K562 (cell line): ENCODE data around the gene CMTR1. TPM values are rescaled to one million over a fixed set of nuclear protein-coding genes. Genes with fewer than 3 reads are reported as not detected.

Experiments
- CCNT2 ChIP-seq: IDR thresholded peaks from 2 replicates; pipeline ENCODE4 v1.6.1; 2011; ENCODE audit warnings: borderline replicate concordance, low read depth, mild to moderate bottlenecking, moderate library complexity, mixed read lengths, low read length; ENCODE audit not compliant: insufficient read length; ENCODE audit errors: extremely low read depth
- CREBBP ChIP-seq: IDR thresholded peaks from one replicate; pipeline ENCODE4 v1.6.1; 2012; ENCODE audit warnings: low read depth, mild to moderate bottlenecking, control low read depth, inconsistent platforms, low read length
- ERF ChIP-seq: fragments of 450-650 bp; formaldehyde crosslinking; IDR thresholded peaks from 2 replicates; pipeline ENCODE4 v1.4.0; 2020; ENCODE audit warnings: mild to moderate bottlenecking, mixed read lengths
- EWSR1 ChIP-seq: fragments of 450-650 bp; IDR thresholded peaks from 2 replicates; pipeline ENCODE4 v1.6.1; 2018; ENCODE audit warnings: borderline replicate concordance, mild to moderate bottlenecking, low read depth, moderate library complexity; ENCODE audit not compliant: partially characterized antibody
- HCFC1 ChIP-seq: IDR thresholded peaks from 2 replicates; pipeline ENCODE4 v1.6.1; 2012; ENCODE audit warnings: low read depth, low read length, improper control_type of control experiment
- KAT7 ChIP-seq: sonication (generic); formaldehyde crosslinking; IDR thresholded peaks from 2 replicates; pipeline ENCODE4 v1.8.0; 2022; ENCODE audit warnings: missing genetic modification reagents, mild to moderate bottlenecking, borderline replicate concordance
- MAFF ChIP-seq: IDR thresholded peaks from 2 replicates; pipeline ENCODE4 v1.6.1; 2012; ENCODE audit warnings: low read length, improper control_type of control experiment
- NFIC ChIP-seq: fragments of 450-650 bp; IDR thresholded peaks from 2 replicates; pipeline ENCODE4 v1.6.1; 2017; ENCODE audit warnings: mild to moderate bottlenecking, inconsistent platforms
- PHF8 ChIP-seq: fragments of 200-600 bp; sonication (generic); IDR thresholded peaks from 2 replicates; pipeline ENCODE4 v1.6.1; 2012; ENCODE audit warnings: mixed run types, mild to moderate bottlenecking, inconsistent platforms, low read length, moderate library complexity, borderline replicate concordance
- SOX6 ChIP-seq: fragments of 450-650 bp; IDR thresholded peaks from 2 replicates; pipeline ENCODE4 v1.6.1; 2014; ENCODE audit warnings: mild to moderate bottlenecking
- ZNF239 ChIP-seq: fragments of 250-450 bp; sonication (Bioruptor Pico); IDR thresholded peaks from 2 replicates; pipeline ENCODE4 v1.4.0; 2020; ENCODE audit warnings: mild to moderate bottlenecking
- ZNF282 ChIP-seq: sonication (generic); formaldehyde crosslinking; IDR thresholded peaks from 2 replicates; pipeline ENCODE4 v1.8.1; 2023; ENCODE audit warnings: missing genetic modification reagents
- ZNF589 ChIP-seq: fragments of 200-800 bp; sonication (Bioruptor generic); IDR thresholded peaks from 2 replicates; pipeline ENCODE4 v1.6.1; 2016; ENCODE audit warnings: low read depth, missing genetic modification characterization, missing compliant biosample characterization
- polyA plus RNA-seq, 8 experiments: library from polyadenylated mRNA; depleted of rRNA in 4 of 8; stranded (reverse) in 5 of 8; unstranded in 3 of 8; fragments of >200 nt; fragmentation: Nextera tagmentation in 2 of 8; fragmentation: Illumina TruSeq in 1 of 8; extraction: Ambion mirVana in 2 of 8; extraction: Trizol in 1 of 8; gene quantifications; 2 replicates each; pipeline versions ENCODE4 v1.2.1 to v1.2.3, GENCODE V29; 2011 to 2014; ENCODE audit warnings: inconsistent platforms in 1 of 8, missing spikeins in 1 of 8
- total RNA-seq, 7 experiments: library from RNA; depleted of rRNA in 6 of 7; stranded (reverse); fragments of >200 nt in 6 of 7; fragmentation: Illumina TruSeq in 2 of 7; extraction: Trizol in 2 of 7; gene quantifications; 2 replicates each; pipeline versions ENCODE4 v1.2.1 to v1.2.3, GENCODE V29; 2011 to 2021; ENCODE audit warnings: low replicate concordance in 1 of 7
- TF ChIP-seq, protein P1 (sequence below): fragments of 450-650 bp; IDR thresholded peaks from 2 replicates; pipeline ENCODE4 v1.6.1; 2016; ENCODE audit warnings: borderline replicate concordance
- TF ChIP-seq, protein P2 (sequence below), 3 experiments: fragments of 200-800 bp in 1 of 3; sonication (Bioruptor generic) in 1 of 3; sonication (generic) in 1 of 3; formaldehyde crosslinking in 1 of 3; IDR thresholded peaks; 2 replicates each; pipeline versions ENCODE4 v1.6.1 to v1.8.0; 2016 to 2022; ENCODE audit warnings: mild to moderate bottlenecking in 2 of 3, missing compliant biosample characterization in 2 of 3, missing genetic modification characterization in 2 of 3, missing genetic modification reagents in 1 of 3
- TF ChIP-seq, protein P3 (sequence below): fragments of 450-650 bp; formaldehyde crosslinking; IDR thresholded peaks from 2 replicates; pipeline ENCODE4 v1.4.0; 2020; ENCODE audit warnings: mild to moderate bottlenecking, moderate library complexity
- TF ChIP-seq, protein P4 (sequence below), 2 experiments: IDR thresholded peaks; 2 replicates each; pipeline ENCODE4 v1.6.1; 2012; ENCODE audit warnings: improper control_type of control experiment in 2 of 2, low read depth in 2 of 2, low read length in 2 of 2, borderline replicate concordance in 1 of 2
- TF ChIP-seq, protein P5 (sequence below): fragments of 450-650 bp; IDR thresholded peaks from 2 replicates; pipeline ENCODE4 v1.6.1; 2016

Gene CMTR1
- total and polyA plus RNA-seq, 9 of the 15 experiments (the other 6 are each of a cell fraction or from before 2014, with no cell fraction given): 2.9 to 63.5 (median 49.5) TPM

DNA sequence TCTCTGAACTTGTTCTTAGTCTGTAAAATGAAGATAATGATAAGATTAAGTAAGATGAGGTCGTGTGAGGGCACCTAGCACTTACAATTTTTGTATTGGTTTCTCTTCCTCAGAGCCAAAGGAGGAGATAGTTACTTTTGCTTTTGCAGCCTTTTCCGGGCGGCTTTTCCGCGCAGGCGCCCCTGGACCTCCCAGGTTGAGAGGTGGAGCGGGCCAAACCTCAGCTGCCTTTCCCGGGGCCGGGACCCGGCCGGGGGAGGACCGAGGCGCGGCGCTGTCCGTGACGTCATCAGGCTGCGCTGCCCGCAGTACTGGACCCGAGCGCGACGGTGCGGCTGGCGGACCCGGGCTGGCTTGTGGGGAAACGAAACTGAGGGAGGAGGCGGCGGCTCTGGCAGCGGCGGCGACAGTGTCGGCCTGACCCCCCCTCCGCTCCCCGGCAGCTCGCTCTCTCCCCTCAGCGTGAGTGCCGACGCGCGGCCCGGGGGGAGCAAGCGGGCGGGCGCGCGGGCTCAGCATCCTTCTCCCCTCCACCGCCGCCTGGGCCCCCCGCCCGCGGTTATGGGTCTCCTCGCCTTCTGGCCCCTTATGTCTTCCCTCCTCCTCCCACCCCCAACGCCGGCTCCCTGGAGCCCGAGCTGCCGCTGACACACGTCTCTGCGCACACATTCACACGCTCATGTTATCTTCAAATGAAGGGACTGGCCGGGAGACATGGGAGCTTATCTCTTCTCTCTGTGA lies at the start of gene CMTR1 (continued):
- TF ChIP-seq, protein P1, sequence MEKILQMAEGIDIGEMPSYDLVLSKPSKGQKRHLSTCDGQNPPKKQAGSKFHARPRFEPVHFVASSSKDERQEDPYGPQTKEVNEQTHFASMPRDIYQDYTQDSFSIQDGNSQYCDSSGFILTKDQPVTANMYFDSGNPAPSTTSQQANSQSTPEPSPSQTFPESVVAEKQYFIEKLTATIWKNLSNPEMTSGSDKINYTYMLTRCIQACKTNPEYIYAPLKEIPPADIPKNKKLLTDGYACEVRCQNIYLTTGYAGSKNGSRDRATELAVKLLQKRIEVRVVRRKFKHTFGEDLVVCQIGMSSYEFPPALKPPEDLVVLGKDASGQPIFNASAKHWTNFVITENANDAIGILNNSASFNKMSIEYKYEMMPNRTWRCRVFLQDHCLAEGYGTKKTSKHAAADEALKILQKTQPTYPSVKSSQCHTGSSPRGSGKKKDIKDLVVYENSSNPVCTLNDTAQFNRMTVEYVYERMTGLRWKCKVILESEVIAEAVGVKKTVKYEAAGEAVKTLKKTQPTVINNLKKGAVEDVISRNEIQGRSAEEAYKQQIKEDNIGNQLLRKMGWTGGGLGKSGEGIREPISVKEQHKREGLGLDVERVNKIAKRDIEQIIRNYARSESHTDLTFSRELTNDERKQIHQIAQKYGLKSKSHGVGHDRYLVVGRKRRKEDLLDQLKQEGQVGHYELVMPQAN: peak; percentile 83
- TF ChIP-seq SOX6 (peak; percentile 64), CCNT2 (peak; percentile 98), KAT7 (CRISPR knock-in tag) (peak; percentile 92; the same call in 1 of the 2 replicates), ZNF282 (CRISPR knock-in tag) (0 out of 2 replicates have a peak, but pooled peaks have one; percentile 28), CREBBP (no peak), ZNF239 (CRISPR knock-in tag) (0 out of 2 replicates have a peak, but pooled peaks have one; percentile 33), MAFF (no peak), ERF (peak; percentile 97), HCFC1 (peak; percentile 88), PHF8 (peak; percentile 88; the same call in 1 of the 2 replicates), NFIC (peak; percentile 51), ZNF589 (CRISPR knock-in tag) (no peak), EWSR1 (no peak)
- TF ChIP-seq, protein P2, sequence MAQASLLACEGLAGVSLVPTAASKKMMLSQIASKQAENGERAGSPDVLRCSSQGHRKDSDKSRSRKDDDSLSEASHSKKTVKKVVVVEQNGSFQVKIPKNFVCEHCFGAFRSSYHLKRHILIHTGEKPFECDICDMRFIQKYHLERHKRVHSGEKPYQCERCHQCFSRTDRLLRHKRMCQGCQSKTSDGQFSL (CRISPR knock-in tag; IDR thresholded peaks at IDR 0.05): peak; percentile 62; the same call in 1 of the 2 replicates
- TF ChIP-seq, protein P2 (tag; IDR thresholded peaks at IDR 0.05): peak in 1 of 2 experiments; percentile 77; a peak in 1 of 4 replicates
- TF ChIP-seq, protein P3, sequence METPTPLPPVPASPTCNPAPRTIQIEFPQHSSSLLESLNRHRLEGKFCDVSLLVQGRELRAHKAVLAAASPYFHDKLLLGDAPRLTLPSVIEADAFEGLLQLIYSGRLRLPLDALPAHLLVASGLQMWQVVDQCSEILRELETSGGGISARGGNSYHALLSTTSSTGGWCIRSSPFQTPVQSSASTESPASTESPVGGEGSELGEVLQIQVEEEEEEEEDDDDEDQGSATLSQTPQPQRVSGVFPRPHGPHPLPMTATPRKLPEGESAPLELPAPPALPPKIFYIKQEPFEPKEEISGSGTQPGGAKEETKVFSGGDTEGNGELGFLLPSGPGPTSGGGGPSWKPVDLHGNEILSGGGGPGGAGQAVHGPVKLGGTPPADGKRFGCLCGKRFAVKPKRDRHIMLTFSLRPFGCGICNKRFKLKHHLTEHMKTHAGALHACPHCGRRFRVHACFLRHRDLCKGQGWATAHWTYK (CRISPR knock-in tag): peak; percentile 87
- TF ChIP-seq, protein P4, sequence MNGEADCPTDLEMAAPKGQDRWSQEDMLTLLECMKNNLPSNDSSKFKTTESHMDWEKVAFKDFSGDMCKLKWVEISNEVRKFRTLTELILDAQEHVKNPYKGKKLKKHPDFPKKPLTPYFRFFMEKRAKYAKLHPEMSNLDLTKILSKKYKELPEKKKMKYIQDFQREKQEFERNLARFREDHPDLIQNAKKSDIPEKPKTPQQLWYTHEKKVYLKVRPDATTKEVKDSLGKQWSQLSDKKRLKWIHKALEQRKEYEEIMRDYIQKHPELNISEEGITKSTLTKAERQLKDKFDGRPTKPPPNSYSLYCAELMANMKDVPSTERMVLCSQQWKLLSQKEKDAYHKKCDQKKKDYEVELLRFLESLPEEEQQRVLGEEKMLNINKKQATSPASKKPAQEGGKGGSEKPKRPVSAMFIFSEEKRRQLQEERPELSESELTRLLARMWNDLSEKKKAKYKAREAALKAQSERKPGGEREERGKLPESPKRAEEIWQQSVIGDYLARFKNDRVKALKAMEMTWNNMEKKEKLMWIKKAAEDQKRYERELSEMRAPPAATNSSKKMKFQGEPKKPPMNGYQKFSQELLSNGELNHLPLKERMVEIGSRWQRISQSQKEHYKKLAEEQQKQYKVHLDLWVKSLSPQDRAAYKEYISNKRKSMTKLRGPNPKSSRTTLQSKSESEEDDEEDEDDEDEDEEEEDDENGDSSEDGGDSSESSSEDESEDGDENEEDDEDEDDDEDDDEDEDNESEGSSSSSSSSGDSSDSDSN (IDR thresholded peaks at IDR 0.05; ENCODE audit: borderline replicate concordance in 1 of 2, low read depth in 2 of 2, low read length in 2 of 2): peak in 1 of 2 experiments; percentile 89; a peak in 2 of 4 replicates
- TF ChIP-seq, protein P5, sequence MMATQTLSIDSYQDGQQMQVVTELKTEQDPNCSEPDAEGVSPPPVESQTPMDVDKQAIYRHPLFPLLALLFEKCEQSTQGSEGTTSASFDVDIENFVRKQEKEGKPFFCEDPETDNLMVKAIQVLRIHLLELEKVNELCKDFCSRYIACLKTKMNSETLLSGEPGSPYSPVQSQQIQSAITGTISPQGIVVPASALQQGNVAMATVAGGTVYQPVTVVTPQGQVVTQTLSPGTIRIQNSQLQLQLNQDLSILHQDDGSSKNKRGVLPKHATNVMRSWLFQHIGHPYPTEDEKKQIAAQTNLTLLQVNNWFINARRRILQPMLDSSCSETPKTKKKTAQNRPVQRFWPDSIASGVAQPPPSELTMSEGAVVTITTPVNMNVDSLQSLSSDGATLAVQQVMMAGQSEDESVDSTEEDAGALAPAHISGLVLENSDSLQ: no peak
